ENCODE data around the gene PAK6. TPM values are rescaled to one million over a fixed set of nuclear protein-coding genes. Genes with fewer than 3 reads are reported as not detected.

Gene PAK6
- total and polyA plus RNA-seq, 9 of the 15 experiments (the other 6 are each of a cell fraction or from before 2014, with no cell fraction given) = 0.03 to 0.74 (median 0.16) TPM; not detected in 2

DNA sequence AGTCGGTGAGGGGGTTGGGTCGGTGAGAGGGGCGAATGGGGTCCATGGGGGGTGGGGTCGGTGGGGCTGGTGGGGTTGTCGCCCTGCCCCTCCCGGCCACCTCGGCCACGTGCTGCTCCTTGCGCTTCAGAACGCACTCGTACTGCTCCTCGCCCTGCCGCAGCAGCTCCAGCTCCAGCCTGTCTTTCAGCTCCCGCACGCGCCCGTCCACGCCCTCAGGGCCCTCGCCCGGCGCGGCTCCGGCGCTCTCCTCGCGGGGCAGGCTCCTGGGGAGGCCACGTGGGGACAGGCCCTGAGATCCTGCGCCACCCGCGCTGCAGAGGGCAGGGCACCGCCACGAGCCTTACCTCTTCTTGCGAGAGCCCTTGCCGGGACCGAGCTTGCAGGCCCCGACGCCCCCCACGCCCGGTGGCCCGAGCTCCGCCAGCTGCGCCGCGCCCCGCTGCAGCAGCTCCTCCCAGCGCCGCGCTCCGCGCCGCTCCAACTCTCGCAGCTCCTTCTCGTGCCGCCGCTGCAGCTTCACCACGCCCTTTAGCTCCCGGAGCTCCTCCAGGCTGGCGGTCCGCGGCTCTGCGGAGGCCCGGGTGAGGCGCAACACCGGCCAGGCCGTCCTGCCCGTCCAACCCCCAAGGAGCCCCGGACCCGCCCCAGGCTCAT, 52.2 kb downstream of the PAK6 start (continued):
- TF ChIP-seq, protein P1, sequence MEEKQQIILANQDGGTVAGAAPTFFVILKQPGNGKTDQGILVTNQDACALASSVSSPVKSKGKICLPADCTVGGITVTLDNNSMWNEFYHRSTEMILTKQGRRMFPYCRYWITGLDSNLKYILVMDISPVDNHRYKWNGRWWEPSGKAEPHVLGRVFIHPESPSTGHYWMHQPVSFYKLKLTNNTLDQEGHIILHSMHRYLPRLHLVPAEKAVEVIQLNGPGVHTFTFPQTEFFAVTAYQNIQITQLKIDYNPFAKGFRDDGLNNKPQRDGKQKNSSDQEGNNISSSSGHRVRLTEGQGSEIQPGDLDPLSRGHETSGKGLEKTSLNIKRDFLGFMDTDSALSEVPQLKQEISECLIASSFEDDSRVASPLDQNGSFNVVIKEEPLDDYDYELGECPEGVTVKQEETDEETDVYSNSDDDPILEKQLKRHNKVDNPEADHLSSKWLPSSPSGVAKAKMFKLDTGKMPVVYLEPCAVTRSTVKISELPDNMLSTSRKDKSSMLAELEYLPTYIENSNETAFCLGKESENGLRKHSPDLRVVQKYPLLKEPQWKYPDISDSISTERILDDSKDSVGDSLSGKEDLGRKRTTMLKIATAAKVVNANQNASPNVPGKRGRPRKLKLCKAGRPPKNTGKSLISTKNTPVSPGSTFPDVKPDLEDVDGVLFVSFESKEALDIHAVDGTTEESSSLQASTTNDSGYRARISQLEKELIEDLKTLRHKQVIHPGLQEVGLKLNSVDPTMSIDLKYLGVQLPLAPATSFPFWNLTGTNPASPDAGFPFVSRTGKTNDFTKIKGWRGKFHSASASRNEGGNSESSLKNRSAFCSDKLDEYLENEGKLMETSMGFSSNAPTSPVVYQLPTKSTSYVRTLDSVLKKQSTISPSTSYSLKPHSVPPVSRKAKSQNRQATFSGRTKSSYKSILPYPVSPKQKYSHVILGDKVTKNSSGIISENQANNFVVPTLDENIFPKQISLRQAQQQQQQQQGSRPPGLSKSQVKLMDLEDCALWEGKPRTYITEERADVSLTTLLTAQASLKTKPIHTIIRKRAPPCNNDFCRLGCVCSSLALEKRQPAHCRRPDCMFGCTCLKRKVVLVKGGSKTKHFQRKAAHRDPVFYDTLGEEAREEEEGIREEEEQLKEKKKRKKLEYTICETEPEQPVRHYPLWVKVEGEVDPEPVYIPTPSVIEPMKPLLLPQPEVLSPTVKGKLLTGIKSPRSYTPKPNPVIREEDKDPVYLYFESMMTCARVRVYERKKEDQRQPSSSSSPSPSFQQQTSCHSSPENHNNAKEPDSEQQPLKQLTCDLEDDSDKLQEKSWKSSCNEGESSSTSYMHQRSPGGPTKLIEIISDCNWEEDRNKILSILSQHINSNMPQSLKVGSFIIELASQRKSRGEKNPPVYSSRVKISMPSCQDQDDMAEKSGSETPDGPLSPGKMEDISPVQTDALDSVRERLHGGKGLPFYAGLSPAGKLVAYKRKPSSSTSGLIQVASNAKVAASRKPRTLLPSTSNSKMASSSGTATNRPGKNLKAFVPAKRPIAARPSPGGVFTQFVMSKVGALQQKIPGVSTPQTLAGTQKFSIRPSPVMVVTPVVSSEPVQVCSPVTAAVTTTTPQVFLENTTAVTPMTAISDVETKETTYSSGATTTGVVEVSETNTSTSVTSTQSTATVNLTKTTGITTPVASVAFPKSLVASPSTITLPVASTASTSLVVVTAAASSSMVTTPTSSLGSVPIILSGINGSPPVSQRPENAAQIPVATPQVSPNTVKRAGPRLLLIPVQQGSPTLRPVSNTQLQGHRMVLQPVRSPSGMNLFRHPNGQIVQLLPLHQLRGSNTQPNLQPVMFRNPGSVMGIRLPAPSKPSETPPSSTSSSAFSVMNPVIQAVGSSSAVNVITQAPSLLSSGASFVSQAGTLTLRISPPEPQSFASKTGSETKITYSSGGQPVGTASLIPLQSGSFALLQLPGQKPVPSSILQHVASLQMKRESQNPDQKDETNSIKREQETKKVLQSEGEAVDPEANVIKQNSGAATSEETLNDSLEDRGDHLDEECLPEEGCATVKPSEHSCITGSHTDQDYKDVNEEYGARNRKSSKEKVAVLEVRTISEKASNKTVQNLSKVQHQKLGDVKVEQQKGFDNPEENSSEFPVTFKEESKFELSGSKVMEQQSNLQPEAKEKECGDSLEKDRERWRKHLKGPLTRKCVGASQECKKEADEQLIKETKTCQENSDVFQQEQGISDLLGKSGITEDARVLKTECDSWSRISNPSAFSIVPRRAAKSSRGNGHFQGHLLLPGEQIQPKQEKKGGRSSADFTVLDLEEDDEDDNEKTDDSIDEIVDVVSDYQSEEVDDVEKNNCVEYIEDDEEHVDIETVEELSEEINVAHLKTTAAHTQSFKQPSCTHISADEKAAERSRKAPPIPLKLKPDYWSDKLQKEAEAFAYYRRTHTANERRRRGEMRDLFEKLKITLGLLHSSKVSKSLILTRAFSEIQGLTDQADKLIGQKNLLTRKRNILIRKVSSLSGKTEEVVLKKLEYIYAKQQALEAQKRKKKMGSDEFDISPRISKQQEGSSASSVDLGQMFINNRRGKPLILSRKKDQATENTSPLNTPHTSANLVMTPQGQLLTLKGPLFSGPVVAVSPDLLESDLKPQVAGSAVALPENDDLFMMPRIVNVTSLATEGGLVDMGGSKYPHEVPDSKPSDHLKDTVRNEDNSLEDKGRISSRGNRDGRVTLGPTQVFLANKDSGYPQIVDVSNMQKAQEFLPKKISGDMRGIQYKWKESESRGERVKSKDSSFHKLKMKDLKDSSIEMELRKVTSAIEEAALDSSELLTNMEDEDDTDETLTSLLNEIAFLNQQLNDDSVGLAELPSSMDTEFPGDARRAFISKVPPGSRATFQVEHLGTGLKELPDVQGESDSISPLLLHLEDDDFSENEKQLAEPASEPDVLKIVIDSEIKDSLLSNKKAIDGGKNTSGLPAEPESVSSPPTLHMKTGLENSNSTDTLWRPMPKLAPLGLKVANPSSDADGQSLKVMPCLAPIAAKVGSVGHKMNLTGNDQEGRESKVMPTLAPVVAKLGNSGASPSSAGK (IDR thresholded peaks at IDR 0.05) = peak; percentile 93
- TF ChIP-seq ZNF57 (CRISPR knock-in tag; IDR thresholded peaks at IDR 0.05) (no peak), MAZ (CRISPR knock-in tag; conservative IDR thresholded peaks at IDR 0.05 in 1 of 2, IDR thresholded peaks at IDR 0.05 in 1 of 2) (no peak), KAT7 (CRISPR knock-in tag; IDR thresholded peaks at IDR 0.05; ENCODE audit: borderline replicate concordance) (0 out of 2 replicates have a peak, but pooled peaks have one; percentile 59), RBFOX2 (IDR thresholded peaks at IDR 0.05; ENCODE audit: low read depth, low read length) (peak; percentile 67), CCNT2 (IDR thresholded peaks at IDR 0.05; ENCODE audit: borderline replicate concordance, extremely low read depth, insufficient read length, low read depth, low read length) (peak; percentile 42), THRA (IDR thresholded peaks at IDR 0.05) (no peak), NFE2L1 (tag; IDR thresholded peaks at IDR 0.05; ENCODE audit: borderline replicate concordance, low read depth) (no peak), ZBTB9 (CRISPR knock-in tag; IDR thresholded peaks at IDR 0.05) (no peak)
- TF ChIP-seq, protein P2, sequence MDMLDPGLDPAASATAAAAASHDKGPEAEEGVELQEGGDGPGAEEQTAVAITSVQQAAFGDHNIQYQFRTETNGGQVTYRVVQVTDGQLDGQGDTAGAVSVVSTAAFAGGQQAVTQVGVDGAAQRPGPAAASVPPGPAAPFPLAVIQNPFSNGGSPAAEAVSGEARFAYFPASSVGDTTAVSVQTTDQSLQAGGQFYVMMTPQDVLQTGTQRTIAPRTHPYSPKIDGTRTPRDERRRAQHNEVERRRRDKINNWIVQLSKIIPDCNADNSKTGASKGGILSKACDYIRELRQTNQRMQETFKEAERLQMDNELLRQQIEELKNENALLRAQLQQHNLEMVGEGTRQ (CRISPR knock-in tag; IDR thresholded peaks at IDR 0.05) = 0 out of 2 replicates have a peak, but pooled peaks have one; percentile 27

All from K562 (cell line).